Amniotic epithelial cell (primary cell): ENCODE data around the gene RNF223.

Experiments used
- DNase-seq: peaks from one replicate; pipeline ENCODE4 v3.0.0-alpha.2; 2010; ENCODE audit warnings: low read depth

RNF223 gene

DNA sequence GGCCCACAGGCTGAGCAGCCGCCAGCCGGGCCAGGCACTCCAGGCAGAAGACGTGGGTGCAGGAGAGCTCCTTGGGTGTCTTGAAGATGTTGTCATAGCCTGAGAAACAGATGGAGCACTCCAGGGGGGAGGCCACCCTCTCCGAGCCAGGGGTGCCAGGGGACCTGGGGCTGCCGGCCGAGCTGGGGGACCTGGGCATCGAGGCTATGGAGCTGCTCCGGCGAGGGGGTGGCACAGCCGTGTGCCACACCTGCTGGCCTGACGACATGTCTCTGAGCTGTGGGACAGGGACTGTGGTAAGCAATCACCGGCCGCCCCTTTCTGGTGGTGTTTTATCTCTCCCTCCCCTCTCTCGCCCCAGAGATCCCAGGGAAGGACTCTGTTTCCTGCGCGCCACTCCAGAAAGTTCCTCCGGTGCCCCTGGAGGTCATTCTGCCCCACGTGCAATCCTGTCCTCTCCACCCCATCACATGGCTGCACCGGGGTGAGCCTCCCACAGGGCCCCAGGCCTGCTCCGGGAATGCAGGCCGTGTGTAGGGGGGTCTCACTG is 1.7 kb downstream of the RNF223 start:
- no peak for DNase-seq

DNA sequence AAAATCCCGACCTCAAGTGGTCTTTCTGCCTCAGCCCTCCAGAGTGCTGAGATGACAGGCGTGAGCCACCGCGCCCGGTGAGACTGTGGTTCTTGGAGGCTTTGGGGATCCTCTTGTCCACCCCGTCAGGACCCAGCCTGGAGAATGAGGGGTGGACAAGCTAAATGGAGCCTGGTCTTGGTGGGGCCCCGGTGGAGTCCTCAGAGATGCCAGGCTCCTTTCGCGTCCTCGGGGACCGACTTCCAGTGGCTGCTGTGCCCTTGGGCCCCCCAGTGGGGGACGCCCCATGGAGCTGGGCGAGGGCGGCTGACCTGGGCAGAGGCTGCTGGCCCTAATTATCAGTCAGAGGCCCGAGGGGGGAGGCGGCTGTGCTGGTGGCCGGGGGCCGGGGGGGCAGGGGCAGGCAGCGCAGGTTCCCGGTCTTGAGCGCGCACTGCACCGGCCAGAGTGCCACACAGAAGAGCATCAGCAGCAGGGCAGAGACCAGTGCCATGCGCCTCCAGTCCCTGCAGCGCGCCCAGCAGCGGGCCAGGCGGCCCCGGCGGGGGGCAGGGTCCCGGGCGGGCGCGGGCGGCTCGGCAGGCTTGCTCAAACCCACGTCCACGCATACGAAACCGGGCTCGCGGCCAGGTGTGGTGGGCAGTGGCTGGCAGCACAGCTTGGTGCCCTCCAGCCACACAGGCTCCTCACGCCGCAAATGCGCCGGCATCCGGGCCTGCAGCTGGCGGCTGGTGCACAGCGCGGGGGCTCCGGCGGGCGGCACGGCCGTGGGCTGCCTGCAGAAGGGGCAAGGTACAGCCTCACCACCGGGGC is 2.4 kb downstream of the RNF223 start:
- no peak for DNase-seq

GRCh38 chr1:1069711-1070676 is 4.1 kb downstream of the RNF223 start:
- no peak for DNase-seq

GRCh38 chr1:1069056-1069710 is 4.9 kb downstream of the RNF223 start:
- DNase-seq = peak; percentile 31

DNA sequence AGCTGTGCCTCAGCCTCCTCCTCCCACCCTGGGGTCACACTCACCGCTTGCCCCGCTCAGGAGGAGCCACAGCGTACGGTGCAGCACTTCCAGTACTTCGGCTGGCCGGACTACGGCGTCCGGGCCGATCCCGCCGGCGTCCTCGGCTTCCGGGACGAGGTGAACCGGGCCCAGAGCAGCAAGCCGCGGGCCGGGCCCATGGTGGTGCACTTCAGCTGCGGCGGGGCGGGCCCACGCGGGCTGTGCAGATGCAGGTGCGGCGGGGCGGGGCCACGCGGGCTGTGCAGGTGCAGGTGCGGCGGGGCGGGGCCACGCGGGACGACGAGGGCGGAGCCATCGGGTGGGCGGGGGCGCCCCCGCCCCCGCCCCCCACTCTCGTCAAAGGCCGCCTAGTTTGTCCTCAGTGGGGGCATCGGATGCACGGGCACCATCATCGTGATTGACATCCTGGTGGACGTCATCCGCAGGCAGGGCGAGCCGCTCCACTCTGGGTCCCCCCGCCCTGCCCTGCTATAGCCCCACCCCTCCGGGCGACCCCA is 5.5 kb downstream of the RNF223 start:
- DNase-seq = no peak

DNA sequence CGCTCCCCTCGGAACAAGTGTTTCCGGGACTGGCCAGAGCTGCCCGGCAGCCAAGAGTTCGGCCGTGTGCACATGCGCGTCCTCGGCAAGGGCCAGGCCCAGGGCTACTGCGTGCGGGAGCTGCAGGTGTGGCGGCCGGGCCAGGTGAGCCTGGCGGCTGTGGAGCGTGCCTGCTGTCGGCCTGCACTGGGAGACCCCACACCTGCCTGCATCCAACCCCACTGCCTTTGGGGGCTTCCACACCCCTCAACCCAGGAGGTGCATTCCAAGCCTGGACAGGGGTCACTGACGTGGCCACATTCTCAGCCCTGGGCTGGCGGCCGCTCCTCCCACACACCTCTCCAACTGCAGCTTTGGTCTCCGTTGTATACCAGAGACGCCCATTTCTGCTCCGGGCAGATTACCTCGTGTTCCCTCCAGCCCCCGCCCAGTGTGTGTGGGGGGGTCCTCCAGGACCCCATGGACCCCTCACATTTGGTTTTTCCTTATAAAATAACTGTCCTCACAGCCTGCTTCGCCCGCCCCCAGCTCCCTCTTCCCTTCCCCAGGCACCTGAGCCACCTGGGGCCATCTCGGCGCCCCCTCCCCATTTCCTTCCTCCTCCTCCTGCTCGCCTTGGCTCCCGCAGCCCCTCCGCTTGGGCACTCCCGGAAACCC is 6.1 kb downstream of the RNF223 start:
- no peak for DNase-seq

DNA sequence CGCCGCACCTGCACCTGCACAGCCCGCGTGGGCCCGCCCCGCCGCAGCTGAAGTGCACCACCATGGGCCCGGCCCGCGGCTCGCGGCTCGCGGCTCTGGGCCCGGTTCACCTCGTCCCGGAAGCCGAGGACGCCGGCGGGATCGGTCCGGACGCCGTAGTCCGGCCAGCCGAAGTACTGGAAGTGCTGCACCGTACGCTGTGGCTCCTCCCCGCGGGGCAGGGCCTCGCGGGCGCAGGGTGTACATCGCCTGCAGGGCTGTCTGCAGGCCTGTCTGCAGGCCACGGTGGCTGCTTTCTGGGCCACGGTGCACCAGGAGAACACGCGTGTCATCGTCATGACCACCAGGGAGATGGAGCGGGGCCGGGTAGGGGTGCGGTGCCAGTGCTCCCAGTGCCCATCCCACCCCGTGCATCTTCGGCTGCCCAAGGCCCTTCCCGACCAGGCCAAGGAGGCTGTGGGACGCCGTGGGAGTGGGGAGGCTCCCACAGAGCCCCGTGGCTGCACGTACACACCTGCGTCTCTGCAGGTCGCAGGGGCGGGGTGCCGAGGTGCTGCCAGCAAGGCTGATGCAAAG is 6.7 kb downstream of the RNF223 start:
- DNase-seq = no peak

- no peak for DNase-seq
Measured at GRCh38 chr1:1066403-1067283, 7.5 kb downstream of the RNF223 start.

DNA sequence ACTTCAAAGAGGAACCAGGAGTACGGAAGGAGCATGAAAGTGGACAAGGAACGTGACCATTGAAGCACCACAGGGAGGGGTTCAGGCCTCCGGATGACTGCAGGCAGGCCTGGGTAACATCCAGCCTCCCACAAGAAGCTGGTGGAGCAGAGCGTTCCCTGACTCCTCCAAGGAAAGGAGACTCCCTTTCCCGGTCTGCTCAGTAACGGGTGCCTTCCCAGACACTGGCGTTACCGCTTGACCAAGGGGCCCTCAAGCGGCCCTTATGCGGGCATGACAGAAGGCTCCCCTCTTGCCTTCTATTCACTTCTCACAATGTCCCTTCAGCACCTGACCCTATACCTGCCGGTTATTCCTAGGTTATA is 8.2 kb downstream of the RNF223 start:
- peak; percentile 37 for DNase-seq

GRCh38 chr1:1065265-1065939 is 8.7 kb downstream of the RNF223 start:
- no peak for DNase-seq

- peak; percentile 79 for DNase-seq
Measured at GRCh38 chr1:1063945-1064831, 9.9 kb downstream of the RNF223 start.

GRCh38 chr1:1063261-1063944 is 10.7 kb downstream of the RNF223 start:
- no peak for DNase-seq

GRCh38 chr1:1062348-1063163 is 11.6 kb downstream of the RNF223 start:
- DNase-seq = no peak

GRCh38 chr1:1061682-1062345 is 12.3 kb downstream of the RNF223 start:
- no peak for DNase-seq

DNA sequence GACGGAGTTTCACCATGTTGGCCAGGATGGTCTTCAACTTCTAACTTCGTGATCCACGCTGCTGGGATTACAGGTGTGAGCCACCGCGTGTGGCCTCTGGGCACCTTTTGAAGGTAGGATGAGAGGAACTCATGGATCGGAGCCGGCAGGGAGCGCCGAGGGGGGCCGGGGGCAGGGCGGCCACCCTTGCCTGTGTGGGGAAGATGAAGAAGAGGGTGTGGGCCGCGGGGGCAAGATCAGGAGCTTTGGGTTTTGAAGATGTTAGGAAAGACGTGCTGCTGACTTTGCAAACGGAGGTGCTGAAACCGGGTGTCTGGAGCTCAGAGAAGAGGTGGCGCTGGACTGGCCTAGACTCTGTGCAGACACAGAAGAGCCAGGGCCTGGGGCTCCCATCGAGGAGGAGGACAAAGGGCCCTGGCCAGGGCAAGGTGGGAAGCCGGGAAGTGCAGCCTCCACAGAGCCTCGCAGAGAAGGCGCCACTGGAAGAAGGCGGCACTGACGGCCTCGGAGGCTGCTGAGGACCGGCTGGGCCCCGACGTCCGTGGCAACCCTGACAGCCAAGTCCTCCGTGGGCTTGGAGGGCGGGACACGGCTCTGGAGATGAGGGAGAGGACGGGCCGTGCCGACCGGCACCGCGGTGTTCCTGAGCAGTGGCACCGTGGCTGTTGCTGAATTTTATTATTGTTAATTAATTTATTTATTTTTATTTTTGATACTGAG is 13.7 kb downstream of the RNF223 start:
- DNase-seq = no peak
